GM12872 (cell line): ENCODE measurements around the gene PKP2.

Source experiments
- TF ChIP-seq, protein P1 (sequence below): IDR thresholded peaks from 3 replicates; pipeline ENCODE4 v1.5.1; 2011; ENCODE audit warnings: low read depth, mild to moderate bottlenecking, low read length, moderate library complexity; ENCODE audit not compliant: insufficient read depth

Gene PKP2

DNA sequence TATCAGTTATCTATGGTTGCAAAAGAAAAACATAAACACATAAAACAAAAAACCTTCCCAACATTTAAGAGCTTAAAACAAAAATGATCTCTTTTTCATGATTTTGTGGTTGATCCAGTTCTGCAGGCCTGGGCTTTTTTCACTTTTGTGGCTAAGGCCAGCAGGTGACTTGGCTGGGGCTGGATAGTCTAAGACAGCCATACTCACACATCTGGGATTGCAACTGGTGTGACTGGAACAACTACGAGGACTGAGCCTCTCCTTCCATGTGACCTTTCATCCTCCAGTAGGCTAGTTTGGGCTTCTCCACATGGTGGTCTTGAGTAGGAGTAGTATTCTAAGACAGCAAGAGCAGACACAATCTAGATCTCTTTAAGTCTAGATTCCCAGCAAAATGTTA, 7.2 kb upstream of the PKP2 start:
- TF ChIP-seq, protein P1, sequence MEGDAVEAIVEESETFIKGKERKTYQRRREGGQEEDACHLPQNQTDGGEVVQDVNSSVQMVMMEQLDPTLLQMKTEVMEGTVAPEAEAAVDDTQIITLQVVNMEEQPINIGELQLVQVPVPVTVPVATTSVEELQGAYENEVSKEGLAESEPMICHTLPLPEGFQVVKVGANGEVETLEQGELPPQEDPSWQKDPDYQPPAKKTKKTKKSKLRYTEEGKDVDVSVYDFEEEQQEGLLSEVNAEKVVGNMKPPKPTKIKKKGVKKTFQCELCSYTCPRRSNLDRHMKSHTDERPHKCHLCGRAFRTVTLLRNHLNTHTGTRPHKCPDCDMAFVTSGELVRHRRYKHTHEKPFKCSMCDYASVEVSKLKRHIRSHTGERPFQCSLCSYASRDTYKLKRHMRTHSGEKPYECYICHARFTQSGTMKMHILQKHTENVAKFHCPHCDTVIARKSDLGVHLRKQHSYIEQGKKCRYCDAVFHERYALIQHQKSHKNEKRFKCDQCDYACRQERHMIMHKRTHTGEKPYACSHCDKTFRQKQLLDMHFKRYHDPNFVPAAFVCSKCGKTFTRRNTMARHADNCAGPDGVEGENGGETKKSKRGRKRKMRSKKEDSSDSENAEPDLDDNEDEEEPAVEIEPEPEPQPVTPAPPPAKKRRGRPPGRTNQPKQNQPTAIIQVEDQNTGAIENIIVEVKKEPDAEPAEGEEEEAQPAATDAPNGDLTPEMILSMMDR, result no peak

- TF ChIP-seq, protein P1, result no peak
Measured at GRCh38 chr12:32903318-32903717, 6.7 kb upstream of the PKP2 start.

DNA sequence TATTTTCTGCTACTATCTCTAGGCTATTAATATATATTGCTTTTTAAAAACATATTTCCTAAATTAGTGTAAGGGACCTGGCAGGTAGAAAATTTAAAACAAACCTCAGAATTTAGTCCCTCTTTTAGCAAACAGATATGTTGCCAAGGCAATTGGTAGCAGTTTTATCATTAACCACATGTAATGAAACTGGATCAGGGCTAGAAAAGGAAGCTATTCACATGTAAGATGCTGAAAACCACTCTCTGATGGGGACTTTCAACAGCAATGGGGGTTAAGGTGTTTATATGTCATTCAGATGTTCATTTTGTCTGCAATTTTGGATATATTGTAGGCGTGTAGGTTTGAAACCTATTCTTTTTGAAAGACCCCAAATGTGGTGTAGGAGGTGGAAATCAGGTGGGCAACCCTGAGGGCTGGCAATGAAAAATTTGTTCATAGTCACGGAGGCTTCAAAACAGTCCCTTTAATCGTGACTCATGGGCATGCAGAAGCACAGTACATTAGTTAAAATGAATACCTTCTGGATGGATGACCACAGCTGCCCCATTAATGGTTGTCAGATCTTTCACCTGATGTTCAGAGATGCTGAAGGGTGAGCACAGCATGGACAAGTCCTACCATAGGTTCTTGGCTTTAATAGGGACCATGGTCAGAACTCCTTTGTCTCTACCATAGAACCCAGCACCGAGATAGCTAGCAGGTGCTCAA, 5.9 kb upstream of the PKP2 start:
- TF ChIP-seq, protein P1, result no peak

GRCh38 chr12:32901553-32901952, 5.0 kb upstream of the PKP2 start:
- TF ChIP-seq, protein P1, result no peak

- TF ChIP-seq, protein P1, result no peak
Measured at GRCh38 chr12:32897687-32898573, 1.4 kb upstream of the PKP2 start.

GRCh38 chr12:32897281-32897610, 669 bp upstream of the PKP2 start:
- TF ChIP-seq, protein P1, result no peak

DNA sequence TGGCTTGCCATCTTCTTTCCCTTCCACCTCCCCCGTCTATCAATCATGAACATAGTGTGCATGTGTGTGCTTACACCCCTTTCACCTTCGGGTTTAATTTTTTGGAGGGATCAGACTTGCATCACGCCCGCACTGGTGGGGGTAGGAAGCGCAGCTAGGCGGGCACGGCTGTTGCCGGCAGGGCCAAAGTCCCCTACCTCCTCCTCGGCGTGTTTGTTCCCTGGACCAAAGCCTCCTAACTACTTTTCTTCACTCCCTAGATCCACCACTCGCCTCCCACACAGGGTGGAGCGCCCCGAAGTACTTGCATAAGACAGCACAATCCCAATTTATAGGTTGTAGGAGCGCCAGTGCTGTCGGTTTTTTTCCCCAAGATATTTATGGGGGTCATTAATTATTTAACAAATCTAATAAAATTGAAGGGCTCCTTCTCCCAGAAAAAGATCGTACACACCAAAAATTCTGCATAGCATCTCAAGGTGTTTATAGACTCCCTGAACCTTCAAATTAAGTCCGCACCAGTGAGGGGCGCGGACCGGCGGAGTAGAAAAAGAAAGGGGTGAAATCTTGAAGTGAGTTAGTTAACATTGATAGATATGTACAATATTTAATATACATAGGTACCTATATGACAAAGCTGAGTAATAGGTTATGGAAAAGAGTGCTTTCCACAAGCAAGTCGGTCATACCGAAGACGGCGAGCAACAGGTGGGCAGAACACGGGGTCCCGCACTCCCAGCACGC, 717 bp downstream of the PKP2 start:
- TF ChIP-seq, protein P1, result no peak
